H1 (cell line): ENCODE data around the gene FSIP1. TPM values are rescaled to one million over a fixed set of nuclear protein-coding genes. Genes with fewer than 3 reads are reported as not detected.

Experiments used
- CHD7 ChIP-seq: fragments of 300-600 bp; sonication (generic); IDR thresholded peaks from 2 replicates; pipeline ENCODE4 v1.7.1; 2012; ENCODE audit warnings: low read length, moderate library complexity, mild to moderate bottlenecking, inconsistent platforms; ENCODE audit not compliant: insufficient replicate concordance
- CTBP2 ChIP-seq: IDR thresholded peaks from 2 replicates; pipeline ENCODE4 v1.7.0; 2011; ENCODE audit warnings: borderline replicate concordance, mild to moderate bottlenecking, moderate library complexity, mixed read lengths, low read length; ENCODE audit not compliant: insufficient read depth, insufficient read length
- E2F6 ChIP-seq: IDR thresholded peaks from 2 replicates; pipeline ENCODE4 v1.6.1; 2012; ENCODE audit warnings: inconsistent platforms
- HDAC2 ChIP-seq, 2 experiments: fragments of 300-600 bp in 1 of 2; sonication (generic) in 1 of 2; IDR thresholded peaks; 2 replicates each; pipeline ENCODE4 v1.6.1; 2011 to 2012; ENCODE audit warnings: low read depth in 2 of 2, low read length in 2 of 2, mild to moderate bottlenecking in 2 of 2, moderate library complexity in 2 of 2, borderline replicate concordance in 1 of 2, inconsistent platforms in 1 of 2
- JUN ChIP-seq: IDR thresholded peaks from 2 replicates; pipeline ENCODE4 v1.6.1; 2011; ENCODE audit warnings: low read depth, mild to moderate bottlenecking, improper control_type of control experiment, low read length
- polyA plus RNA-seq, 7 experiments: library from polyadenylated mRNA; depleted of rRNA in 3 of 7; stranded (reverse) in 5 of 7; unstranded in 2 of 7; fragments of >200 nt in 5 of 7; fragments of 200-250 nt in 2 of 7; gene quantifications; 1 replicate in 5 of 7; 2 replicates in 1 of 7; 4 replicates in 1 of 7; pipeline versions ENCODE4 v1.2.1 to v1.2.3, GENCODE V29; 2011 to 2013; ENCODE audit warnings: missing spikeins in 2 of 7, mixed read lengths in 2 of 7
- total RNA-seq: library from RNA; stranded (reverse); fragmentation: NEBNext Ultra II Directional; extraction: Animal tissue kit (Norgen Biotek cat#: 25700); gene quantifications from 2 replicates; pipeline ENCODE4 v1.2.1, GENCODE V29; 2021

Gene FSIP1
- total and polyA plus RNA-seq, 2 of the 8 experiments (the other 6 are each of a cell fraction or from before 2014, with no cell fraction given) = 0.18 to 1.3 TPM

DNA sequence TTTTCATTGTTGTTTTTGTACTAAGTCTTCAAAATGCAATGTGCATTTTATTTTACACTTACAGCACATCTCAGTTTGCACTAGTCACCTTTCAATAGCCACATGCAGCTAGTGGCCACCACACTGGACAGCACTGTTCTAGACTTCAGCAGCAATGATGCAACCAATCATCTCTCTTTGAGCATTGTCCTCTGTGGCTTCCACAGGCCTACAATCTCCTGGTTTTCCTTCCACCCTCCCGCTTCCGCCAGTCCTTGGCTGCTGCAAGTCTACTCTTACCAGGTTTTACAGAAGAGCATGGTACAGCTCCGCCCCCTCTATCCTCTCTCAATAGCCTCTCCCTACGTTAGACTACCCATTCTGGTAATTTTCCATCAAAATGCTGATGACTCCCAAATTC is 25.1 kb upstream of the FSIP1 start (continued):
- TF ChIP-seq CTBP2 (no peak), CHD7 (no peak), HDAC2 (IDR thresholded peaks at IDR 0.05; ENCODE audit: borderline replicate concordance in 1 of 2, low read depth in 2 of 2, low read length in 2 of 2) (no peak), E2F6 (no peak), JUN (no peak)
